T-helper 2 cell treated with Interferon-gamma antibody and Interleukin-4, amounts not matched to agents 5 μg/mL and 100 μg/mL, for 36 hours (primary cell): ENCODE measurements around the gene LRSAM1.
A peak's percentile ranks its signal among the peaks of the same experiment; 100 is the strongest.

Experiments used
- DNase-seq: peaks from one replicate; pipeline ENCODE4 v3.0.0; 2021; ENCODE audit warnings: low spot score
- H3K27ac Mint-ChIP-seq: one replicate; pipeline ENCODE4 v1.8.0; 2021; ENCODE audit warnings: mild to moderate bottlenecking, mixed read lengths
- H3K27me3 Mint-ChIP-seq: one replicate; pipeline ENCODE4 v1.8.0; 2021; ENCODE audit warnings: low read depth, mixed read lengths
- H3K36me3 Mint-ChIP-seq: one replicate; pipeline ENCODE4 v1.8.0; 2021; ENCODE audit warnings: low read depth, mixed read lengths
- H3K4me1 Mint-ChIP-seq: one replicate; pipeline ENCODE4 v1.8.0; 2021; ENCODE audit warnings: low read depth, mixed read lengths
- H3K4me3 Mint-ChIP-seq: one replicate; pipeline ENCODE4 v1.8.0; 2022; ENCODE audit warnings: mild to moderate bottlenecking, moderate library complexity, mixed read lengths
- H3K9me3 Mint-ChIP-seq: one replicate; pipeline ENCODE4 v1.8.0; 2021; ENCODE audit warnings: mixed read lengths

LRSAM1 gene

DNA sequence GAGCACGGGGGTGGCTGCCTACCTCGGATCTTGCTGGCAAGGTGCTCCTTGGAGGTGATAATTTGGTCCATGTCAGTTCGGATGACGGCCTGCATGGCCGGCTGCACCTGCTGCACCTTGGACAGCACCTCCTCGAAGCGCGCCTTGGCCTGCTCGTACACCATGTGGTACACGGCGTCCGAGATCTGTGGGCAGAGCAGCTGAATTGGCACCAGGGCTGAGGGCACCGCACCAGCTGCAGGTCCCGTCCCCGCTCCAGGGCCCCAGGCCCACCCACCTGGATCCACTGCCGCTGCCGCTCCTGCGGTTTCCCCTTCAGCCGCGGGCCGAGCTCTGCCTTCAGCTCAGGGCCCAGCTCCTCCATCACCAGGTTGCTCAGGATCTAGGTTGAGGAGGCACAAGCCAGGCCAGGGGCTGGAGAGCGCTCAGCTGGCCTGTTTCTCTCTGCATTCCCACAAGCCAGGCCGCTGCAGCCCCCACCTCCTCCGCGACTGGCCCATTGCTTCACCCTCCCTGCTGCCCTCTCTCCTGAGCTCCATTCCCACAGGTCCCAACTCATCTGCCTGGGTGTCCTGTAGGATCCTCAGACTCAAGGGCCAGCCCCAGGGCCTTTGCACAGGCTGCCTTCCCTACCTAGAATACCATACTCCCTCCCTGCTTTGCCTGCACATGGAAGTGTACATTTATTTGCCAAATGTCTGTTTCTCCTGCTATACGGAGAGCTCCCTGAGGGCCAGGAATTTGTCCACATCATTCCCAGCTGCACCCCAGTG lies 65.7 kb downstream of the LRSAM1 start:
- no peak overlapping the region for H3K27ac Mint-ChIP-seq

DNA sequence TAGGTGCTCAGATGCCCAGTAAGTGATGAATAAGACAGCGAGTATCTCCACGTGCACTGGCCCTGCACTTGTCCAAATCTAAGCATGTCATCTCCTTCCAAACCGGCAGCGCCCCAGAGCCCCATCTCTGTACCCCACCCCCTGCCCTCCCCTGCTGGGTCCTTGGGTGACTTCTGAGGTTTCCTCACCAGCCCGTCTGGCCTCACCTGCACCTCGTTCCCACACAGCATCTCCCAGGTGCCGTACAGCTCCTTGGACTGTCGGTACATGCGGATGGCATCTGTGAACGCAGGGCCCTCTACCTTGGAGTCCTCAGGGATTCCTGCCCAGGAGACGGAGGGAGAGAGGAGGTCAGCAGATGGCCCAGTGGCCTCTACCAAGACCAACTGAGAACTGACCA lies 66.3 kb downstream of the LRSAM1 start:
- no peak for DNase-seq
- peaks cover under 1% of the 10 kb centered on the region for H3K9me3 Mint-ChIP-seq
- H3K36me3 Mint-ChIP-seq: peaks cover 28% of the 10 kb centered on the region
- no peak overlapping the region for H3K4me3 Mint-ChIP-seq
- peaks cover 3% of the 10 kb centered on the region for H3K4me1 Mint-ChIP-seq
- no peaks in the 10 kb centered on the region for H3K27me3 Mint-ChIP-seq
- no peak overlapping the region for H3K27ac Mint-ChIP-seq

More for the DNA sequence above, 65.7 kb downstream of the LRSAM1 start:
- Mint-ChIP-seq H3K4me1 (peaks cover 3% of the 10 kb centered on the region), H3K27me3 (no peaks in the 10 kb centered on the region), H3K36me3 (peaks cover 25% of the 10 kb centered on the region), H3K9me3 (no peaks in the 10 kb centered on the region), H3K4me3 (no peak overlapping the region)
- no peak for DNase-seq

DNA sequence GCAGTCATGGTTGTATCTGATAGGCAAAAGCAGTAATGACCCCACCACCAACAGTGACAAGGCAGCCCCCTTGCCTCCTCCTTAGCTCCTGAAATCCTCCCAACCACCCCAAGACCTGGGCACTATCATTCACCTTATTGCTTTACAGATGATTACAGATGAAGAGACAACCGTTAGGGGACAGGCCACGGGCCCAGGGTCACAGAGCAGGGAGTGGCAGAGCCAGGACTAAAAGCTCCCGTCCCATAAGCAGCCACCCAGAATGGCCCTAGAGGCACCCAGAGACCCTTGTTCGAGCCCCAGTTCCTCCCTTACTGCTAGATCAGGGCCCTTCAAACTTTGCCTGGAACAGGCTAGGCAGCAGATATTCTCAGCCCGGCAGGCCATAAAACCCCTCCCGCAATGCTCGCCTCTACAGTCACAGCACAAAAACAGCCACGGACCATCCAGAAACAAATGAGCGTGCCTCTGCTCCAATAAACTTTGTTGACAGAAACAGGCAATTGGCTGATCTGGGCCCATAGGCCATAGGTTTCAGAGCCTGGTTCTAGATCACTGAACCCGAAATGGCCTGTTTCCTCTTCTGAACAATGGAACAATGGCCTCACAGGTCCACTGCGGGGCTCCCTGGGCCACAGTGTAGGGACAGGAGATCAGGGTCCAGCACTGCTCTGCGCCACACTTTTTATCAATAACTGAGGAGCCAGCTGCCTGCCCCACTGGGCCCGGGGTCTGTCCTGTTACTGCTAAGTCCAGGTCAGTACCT lies 67.0 kb downstream of the LRSAM1 start:
- H3K36me3 Mint-ChIP-seq: peaks cover 27% of the 10 kb centered on the region
- no peaks in the 10 kb centered on the region for H3K27me3 Mint-ChIP-seq
- no peak overlapping the region for H3K4me3 Mint-ChIP-seq
- peaks cover 3% of the 10 kb centered on the region for H3K4me1 Mint-ChIP-seq
- H3K9me3 Mint-ChIP-seq: peaks cover 7% of the 10 kb centered on the region
- DNase-seq: no peak
- no peak overlapping the region for H3K27ac Mint-ChIP-seq

DNA sequence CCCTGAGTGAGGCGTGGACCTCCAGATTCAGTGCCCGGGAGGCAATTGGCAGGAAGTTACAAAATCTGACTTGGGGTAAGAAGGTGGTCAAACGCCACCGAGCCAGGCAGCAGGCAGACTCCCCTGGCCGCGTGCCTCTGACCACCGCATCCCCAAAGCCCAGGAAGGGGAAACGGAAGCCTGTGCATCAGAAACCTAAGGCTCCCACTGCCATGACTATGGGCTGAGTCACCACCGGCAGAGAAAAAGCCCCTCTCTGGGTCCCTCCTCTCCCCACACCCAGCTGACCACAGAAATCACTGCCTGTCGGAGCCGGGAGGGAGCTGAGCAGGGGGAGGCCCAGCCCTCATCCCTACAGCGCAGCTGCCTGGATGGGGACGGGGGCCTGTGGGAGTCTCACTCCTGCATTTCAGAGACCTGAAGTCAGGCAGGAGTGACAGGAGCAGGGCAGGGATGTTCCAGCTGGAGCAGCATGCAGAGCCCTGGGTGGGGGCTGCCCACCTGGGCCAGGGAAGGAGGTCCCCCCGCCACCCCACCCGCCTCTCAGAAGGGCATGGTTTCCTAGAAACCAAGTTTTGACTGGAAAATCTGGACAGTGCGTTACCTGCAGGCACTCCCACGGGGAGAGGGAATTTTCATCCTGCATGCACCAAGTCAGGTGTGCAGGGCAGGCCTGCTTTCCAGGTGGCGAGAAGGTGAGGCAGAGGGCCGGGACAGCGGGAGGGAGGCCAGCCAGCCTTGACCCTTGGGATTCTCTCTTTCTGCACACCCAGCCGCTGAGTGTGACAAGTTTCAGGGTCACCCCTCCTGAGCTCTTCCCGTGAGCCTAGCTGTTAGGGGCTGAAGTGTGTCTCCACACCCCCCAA lies 68.2 kb downstream of the LRSAM1 start:
- H3K4me1 Mint-ChIP-seq: peaks cover 3% of the 10 kb centered on the region
- H3K36me3 Mint-ChIP-seq: peaks cover 39% of the 10 kb centered on the region
- H3K27me3 Mint-ChIP-seq: no peaks in the 10 kb centered on the region
- H3K4me3 Mint-ChIP-seq: no peak overlapping the region
- no peak overlapping the region for H3K27ac Mint-ChIP-seq
- peak; percentile 45 for DNase-seq
- peaks cover 9% of the 10 kb centered on the region for H3K9me3 Mint-ChIP-seq

DNA sequence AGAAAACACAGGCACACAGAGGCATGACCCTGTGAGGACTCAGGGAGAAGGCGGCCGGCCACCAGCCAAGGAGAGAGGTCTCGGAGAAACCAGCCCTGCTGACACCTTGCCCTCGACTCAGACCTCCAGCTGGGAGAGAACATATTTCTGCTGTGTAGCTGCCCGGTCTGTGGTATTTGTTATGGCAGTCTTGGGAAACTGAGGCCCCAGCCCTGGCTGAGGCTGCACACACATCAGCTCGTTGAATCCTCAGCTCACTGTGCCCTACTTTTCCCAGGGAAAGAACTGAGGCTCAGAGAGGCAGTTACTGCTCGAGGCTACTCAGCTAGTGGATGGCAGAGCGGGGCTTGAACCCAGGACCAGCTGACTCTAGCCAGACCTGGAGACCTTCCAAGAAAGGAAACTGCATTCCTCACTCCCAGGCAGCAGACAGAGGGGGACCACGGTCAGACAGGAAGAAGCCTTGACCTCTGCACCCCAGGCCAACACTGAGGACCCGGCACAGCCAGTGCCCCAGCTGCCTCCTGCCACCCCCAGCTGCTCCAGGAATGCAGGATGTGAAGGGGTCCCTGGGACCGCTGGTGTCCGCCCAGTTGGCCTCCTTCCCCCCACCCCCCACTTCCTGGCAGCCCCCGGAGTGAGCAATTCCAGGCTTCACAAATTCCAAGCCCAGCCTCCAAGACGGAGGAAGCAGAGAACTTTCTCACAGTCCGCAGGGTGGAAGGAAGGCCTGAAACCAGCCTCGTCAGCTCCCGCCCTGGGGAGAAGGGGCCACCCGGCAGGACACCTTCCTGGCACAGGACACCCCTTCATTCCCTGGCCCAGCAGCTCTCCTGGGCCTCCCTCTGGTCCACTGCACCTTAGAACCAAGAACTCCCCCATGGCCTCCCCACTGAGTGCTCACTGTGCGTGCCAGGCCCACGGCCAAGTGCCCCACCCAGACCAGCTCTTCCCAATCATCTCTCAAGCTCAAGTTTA lies 69.9 kb downstream of the LRSAM1 start:
- H3K4me3 Mint-ChIP-seq: no peak overlapping the region
- peaks cover 53% of the 10 kb centered on the region for H3K36me3 Mint-ChIP-seq
- H3K27ac Mint-ChIP-seq: no peak overlapping the region
- DNase-seq: no peak
- peaks cover 24% of the 10 kb centered on the region for H3K9me3 Mint-ChIP-seq
- H3K27me3 Mint-ChIP-seq: no peaks in the 10 kb centered on the region
- peaks cover 3% of the 10 kb centered on the region for H3K4me1 Mint-ChIP-seq

DNA sequence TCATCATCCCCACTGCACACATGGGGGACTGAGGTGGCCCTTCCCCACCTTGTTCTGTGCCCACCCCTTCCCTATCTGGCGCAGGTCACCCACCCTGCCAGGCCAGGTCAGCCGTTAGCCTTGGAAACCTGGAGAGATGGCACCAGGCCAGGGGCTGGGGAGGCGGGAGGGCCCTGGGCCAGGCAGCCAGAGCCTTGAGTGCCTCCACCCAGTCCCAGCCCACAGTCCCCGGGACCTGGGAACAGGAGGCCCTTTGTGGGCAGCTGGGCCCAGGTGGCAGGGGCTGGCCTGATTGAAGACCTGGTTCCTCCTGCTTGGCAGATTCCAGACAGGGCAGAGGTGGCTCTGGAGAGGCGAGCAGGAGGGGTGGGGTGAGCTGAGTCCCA lies 70.6 kb downstream of the LRSAM1 start:
- Mint-ChIP-seq H3K4me1 (peaks cover 3% of the 10 kb centered on the region), H3K27ac (no peak overlapping the region), H3K9me3 (peaks cover 29% of the 10 kb centered on the region), H3K27me3 (no peaks in the 10 kb centered on the region), H3K4me3 (no peak overlapping the region), H3K36me3 (peaks cover 56% of the 10 kb centered on the region)
- no peak for DNase-seq

DNA sequence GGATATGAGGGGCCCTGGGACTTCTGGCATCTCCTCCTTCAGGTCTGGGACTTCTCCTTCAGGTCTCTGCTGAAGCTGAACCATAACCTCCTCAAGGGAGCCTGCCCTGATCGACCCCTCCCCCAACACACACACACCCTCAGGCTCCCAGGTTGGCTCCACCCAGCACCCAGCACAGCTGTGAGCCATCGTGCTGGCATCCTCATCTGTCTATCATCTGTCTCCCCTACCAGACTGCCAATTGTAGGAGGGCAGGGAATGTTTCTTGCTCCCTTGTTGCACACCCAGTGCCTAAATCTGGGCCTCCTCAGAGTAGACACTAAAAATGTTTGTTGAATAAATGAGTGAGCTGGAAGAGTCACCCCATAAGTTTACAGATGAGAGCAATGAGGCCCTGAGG lies 71.4 kb downstream of the LRSAM1 start:
- Mint-ChIP-seq H3K27ac (no peak overlapping the region), H3K27me3 (no peaks in the 10 kb centered on the region), H3K36me3 (peaks cover 53% of the 10 kb centered on the region), H3K4me1 (peaks cover 3% of the 10 kb centered on the region), H3K9me3 (peaks cover 29% of the 10 kb centered on the region), H3K4me3 (no peak overlapping the region)
- no peak for DNase-seq

DNA sequence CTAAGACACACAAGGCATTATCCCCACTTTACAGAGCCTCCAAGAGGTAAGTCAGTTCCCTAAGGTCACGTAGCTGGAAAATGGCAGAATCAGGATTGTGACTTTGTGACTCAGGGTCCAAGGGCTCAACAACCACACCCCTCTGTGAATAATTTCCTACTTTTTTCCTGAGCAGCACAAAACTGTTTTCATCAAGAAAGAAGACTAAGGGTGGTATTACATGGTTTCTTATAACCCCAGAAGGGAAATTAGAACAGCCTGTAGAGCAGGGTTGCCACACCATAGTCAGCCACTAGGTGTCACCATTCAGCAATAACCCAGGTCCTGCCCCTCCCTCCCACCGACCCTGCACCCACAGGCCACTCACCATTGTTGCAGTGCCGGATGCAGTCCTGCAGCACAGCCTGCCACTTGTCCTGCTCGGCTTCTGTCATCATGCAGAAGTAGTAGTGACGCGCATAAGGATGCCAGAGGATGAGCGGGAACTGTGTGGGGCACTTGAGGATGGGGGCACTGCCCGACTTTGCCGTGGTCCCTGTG lies 72.1 kb downstream of the LRSAM1 start:
- Mint-ChIP-seq H3K27ac (no peak overlapping the region), H3K4me1 (peaks cover 3% of the 10 kb centered on the region), H3K4me3 (no peak overlapping the region), H3K27me3 (no peaks in the 10 kb centered on the region), H3K36me3 (peaks cover 54% of the 10 kb centered on the region), H3K9me3 (peaks cover 29% of the 10 kb centered on the region)
- DNase-seq: no peak

DNA sequence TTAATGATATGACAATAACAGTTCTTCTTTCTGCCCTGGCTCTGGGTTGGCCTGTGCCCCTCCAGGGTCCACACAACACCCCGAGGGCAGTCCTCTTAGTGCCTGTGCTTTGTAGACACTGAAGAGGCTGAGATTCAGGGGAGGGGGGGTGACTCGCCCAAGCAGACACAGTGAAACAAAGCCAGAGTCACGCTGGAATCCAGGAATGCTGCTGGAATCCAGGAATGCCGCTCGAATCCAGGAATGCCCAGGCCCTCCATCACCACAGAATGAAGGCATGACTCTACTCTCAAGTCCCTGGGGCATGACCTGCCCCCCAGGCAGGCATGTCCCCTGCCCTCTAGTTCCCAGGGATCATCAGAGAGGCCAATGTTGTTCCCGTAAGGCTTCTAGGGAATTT lies 73.1 kb downstream of the LRSAM1 start:
- peaks cover 2% of the 10 kb centered on the region for H3K4me1 Mint-ChIP-seq
- DNase-seq: no peak
- H3K9me3 Mint-ChIP-seq: peaks cover 29% of the 10 kb centered on the region
- no peak overlapping the region for H3K27ac Mint-ChIP-seq
- H3K27me3 Mint-ChIP-seq: no peaks in the 10 kb centered on the region
- H3K36me3 Mint-ChIP-seq: peaks cover 54% of the 10 kb centered on the region
- H3K4me3 Mint-ChIP-seq: no peak overlapping the region

DNA sequence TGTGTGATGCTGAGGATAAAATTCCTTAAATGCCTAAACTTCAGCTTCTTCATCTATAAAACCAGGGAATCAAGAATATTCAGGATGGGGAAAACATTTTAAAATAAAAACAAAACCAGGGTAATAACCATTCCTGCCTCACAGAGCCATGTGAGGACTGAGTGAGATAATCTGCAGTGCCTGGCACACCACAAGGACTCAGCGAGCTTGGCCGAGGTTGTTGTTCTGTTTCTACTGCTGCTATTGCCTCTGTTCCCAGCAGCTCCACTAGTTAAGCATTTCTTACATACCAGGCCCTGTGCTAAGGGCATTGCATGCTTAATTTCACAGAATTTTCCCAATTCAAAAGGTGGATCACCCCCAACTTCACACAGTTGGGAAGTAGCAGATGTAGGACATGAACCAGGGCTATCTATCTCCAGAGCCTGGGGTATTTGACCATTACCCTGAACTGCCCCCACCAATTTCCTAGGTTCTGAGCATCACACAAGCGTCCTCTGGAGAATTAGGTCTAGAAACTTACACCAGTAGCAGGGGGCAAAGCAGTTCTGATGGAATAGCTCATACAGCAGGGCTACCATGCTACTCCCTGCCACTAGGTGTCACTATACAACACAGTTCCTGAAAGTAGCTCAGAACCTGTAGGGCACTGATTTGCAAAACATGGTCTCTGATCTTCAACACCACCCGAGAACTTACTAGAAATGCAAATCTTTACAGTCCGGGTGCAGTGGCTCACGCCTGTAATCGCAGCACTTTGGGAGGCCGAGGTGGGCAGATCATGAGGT lies 74.3 kb downstream of the LRSAM1 start:
- H3K4me3 Mint-ChIP-seq: no peak overlapping the region
- no peaks in the 10 kb centered on the region for H3K27me3 Mint-ChIP-seq
- H3K36me3 Mint-ChIP-seq: peaks cover 50% of the 10 kb centered on the region
- no peak for DNase-seq
- H3K4me1 Mint-ChIP-seq: peaks cover 2% of the 10 kb centered on the region
- no peak overlapping the region for H3K27ac Mint-ChIP-seq
- peaks cover 29% of the 10 kb centered on the region for H3K9me3 Mint-ChIP-seq

DNA sequence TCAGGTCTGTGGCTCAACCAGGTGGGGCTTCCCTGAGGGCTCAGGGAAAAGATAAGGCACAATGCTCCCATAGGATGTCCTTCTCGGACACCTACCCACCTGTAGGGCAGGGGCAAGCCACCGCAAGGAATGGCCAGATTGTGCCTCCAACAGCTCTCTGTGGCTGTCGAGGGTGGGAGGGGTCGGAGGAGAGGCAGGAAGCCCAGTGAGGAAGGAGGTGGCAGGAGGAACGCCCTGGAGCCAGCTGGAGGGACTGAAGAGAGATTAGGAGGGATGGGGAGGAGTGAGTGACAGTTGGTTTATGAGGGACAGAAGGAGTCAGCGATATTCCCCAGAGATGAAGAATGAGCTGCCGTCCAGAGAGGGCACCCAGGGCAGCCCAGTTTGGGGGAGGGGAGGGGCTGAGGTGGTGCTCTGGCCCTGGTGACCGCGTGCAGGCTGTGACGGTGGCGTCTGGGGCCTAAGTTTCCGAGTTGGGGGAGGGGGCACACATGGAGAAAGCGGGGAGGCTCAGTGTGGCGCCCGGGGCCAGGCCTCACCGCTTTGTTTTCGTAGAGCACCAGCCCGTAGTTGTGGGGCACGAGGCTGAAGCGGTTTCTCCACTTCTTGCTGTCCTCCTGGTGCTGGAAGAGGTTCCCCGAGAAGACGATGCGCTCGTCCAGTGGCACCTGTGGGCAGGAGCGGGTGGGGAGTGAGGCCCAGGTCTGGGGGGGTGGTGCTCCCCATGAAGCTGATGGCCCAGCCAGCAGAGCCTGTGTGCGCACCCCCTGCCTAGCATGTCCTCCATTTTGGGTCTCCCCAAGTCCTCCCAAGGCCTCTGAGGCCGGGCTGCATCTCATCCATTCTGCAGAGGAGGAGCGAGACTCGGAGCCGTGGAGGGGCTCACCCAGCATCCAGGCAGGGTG lies 75.6 kb downstream of the LRSAM1 start:
- no peak for DNase-seq
- H3K36me3 Mint-ChIP-seq: peaks cover 45% of the 10 kb centered on the region
- peaks cover 2% of the 10 kb centered on the region for H3K4me1 Mint-ChIP-seq
- no peaks in the 10 kb centered on the region for H3K27me3 Mint-ChIP-seq
- H3K27ac Mint-ChIP-seq: no peak overlapping the region
- no peak overlapping the region for H3K4me3 Mint-ChIP-seq
- peaks cover 29% of the 10 kb centered on the region for H3K9me3 Mint-ChIP-seq
